ENCODE results near the gene ZBTB2. TPM values are rescaled to one million over a fixed set of nuclear protein-coding genes. Genes with fewer than 3 reads are reported as not detected.
A peak's percentile ranks its signal among the peaks of the same experiment; 100 is the strongest.

ZBTB2 gene
- 17.5 and 17.7 TPM in 2 replicates for total RNA-seq
- long read RNA-seq, transcript ZBTB2-201 (3 exons, 3,090 nt): major isoform, 9 of 23 reads
- long read RNA-seq, partial matches to known transcripts: 9 of 23 reads
- long read RNA-seq, other reads (novel, unspliced or antisense): 5 of 23 reads

GRCh38 chr6:151391471-151392413 is at the start of gene ZBTB2:
Gene ZBTB2, minus strand, starts transcription at chr6:151391559. Its CDS starts 17,922 bp downstream, at chr6:151373637.
- peak; percentile 49 for DNase-seq (ENCODE audit: low read depth, low spot score)
- TF ChIP-seq CTCF (conservative IDR thresholded peaks at IDR 0.05): no peak
- peak within 1 kb of the TSS; percentile 92 for H3K4me3 Mint-ChIP-seq
- peaks cover 2% of the 10 kb centered on the region for H3K36me3 Mint-ChIP-seq (ENCODE audit: low read depth)
- H3K27ac Mint-ChIP-seq (ENCODE audit: unreplicated experiment): peak within 1 kb of the TSS; percentile 89
- H3K27me3 Mint-ChIP-seq (ENCODE audit: low read depth): no peaks in the 10 kb centered on the region
- H3K4me1 Mint-ChIP-seq: peaks cover 58% of the 10 kb centered on the region
- no peaks in the 10 kb centered on the region for H3K9me3 Mint-ChIP-seq

GRCh38 chr6:151440930-151441329 is 49.6 kb upstream of the ZBTB2 start:
- no peak for DNase-seq (ENCODE audit: low read depth, low spot score)
- Mint-ChIP-seq H3K9me3 (no peaks in the 10 kb centered on the region), H3K27me3 (ENCODE audit: low read depth) (no peaks in the 10 kb centered on the region), H3K4me3 (no peak overlapping the region), H3K36me3 (ENCODE audit: low read depth) (peaks cover 6% of the 10 kb centered on the region), H3K4me1 (peaks cover 9% of the 10 kb centered on the region), H3K27ac (ENCODE audit: unreplicated experiment) (no peak overlapping the region)
- TF ChIP-seq CTCF (conservative IDR thresholded peaks at IDR 0.05): peak; percentile 50

- Mint-ChIP-seq H3K4me1 (peaks cover 9% of the 10 kb centered on the region), H3K27me3 (ENCODE audit: low read depth) (no peaks in the 10 kb centered on the region), H3K36me3 (ENCODE audit: low read depth) (peaks cover 6% of the 10 kb centered on the region), H3K27ac (ENCODE audit: unreplicated experiment) (no peak overlapping the region), H3K9me3 (no peaks in the 10 kb centered on the region), H3K4me3 (no peak overlapping the region)
- no peak for TF ChIP-seq CTCF (conservative IDR thresholded peaks at IDR 0.05)
- no peak for DNase-seq (ENCODE audit: low read depth, low spot score)
These were observed 49.1 kb upstream of the ZBTB2 start for GRCh38 chr6:151440498-151440897.

GRCh38 chr6:151437401-151437800 is 46.0 kb upstream of the ZBTB2 start:
- Mint-ChIP-seq H3K4me1 (peaks cover 4% of the 10 kb centered on the region), H3K36me3 (ENCODE audit: low read depth) (peaks cover 2% of the 10 kb centered on the region), H3K27me3 (ENCODE audit: low read depth) (no peaks in the 10 kb centered on the region), H3K4me3 (no peak overlapping the region), H3K9me3 (no peaks in the 10 kb centered on the region), H3K27ac (ENCODE audit: unreplicated experiment) (no peak overlapping the region)
- TF ChIP-seq CTCF (conservative IDR thresholded peaks at IDR 0.05): no peak
- DNase-seq (ENCODE audit: low read depth, low spot score): no peak

GRCh38 chr6:151436802-151437201 is 45.4 kb upstream of the ZBTB2 start:
- Mint-ChIP-seq H3K9me3 (no peaks in the 10 kb centered on the region), H3K27me3 (ENCODE audit: low read depth) (no peaks in the 10 kb centered on the region), H3K36me3 (ENCODE audit: low read depth) (peaks cover 2% of the 10 kb centered on the region), H3K27ac (ENCODE audit: unreplicated experiment) (no peak overlapping the region), H3K4me1 (peaks cover 2% of the 10 kb centered on the region), H3K4me3 (no peak overlapping the region)
- no peak for TF ChIP-seq CTCF (conservative IDR thresholded peaks at IDR 0.05)
- DNase-seq (ENCODE audit: low read depth, low spot score): no peak
